Spleen (tissue), 11 donors: ENCODE measurements around the gene PKP2. TPM values are rescaled to one million over a fixed set of nuclear protein-coding genes. Genes with fewer than 3 reads are reported as not detected.

Experiments
- DNase-seq: peaks from one replicate; pipeline ENCODE4 v3.0.0-alpha.2; 2020
- H3K27ac ChIP-seq, 8 donors: fragments of 200-600 bp; sonication (generic) in 7 of 8; 1 replicate in 4 of 8; 2 replicates in 4 of 8; pipeline versions ENCODE4 v1.5.0 to v1.8.0; 2016 to 2021; ENCODE audit warnings: inconsistent platforms in 4 of 8, mild to moderate bottlenecking in 4 of 8, moderate library complexity in 1 of 8
- H3K27me3 ChIP-seq, 7 donors: fragments of 200-600 bp; sonication (generic) in 6 of 7; replicated peaks in 1 of 7; 1 replicate in 4 of 7; 2 replicates in 3 of 7; pipeline versions ENCODE4 v1.5.0 to v1.8.0; 2016 to 2021; ENCODE audit warnings: inconsistent platforms in 3 of 7, mild to moderate bottlenecking in 1 of 7
- H3K36me3 ChIP-seq, 6 donors: fragments of 200-600 bp; sonication (generic) in 5 of 6; 1 replicate in 4 of 6; 2 replicates in 2 of 6; pipeline versions ENCODE4 v1.5.0 to v1.8.0; 2016 to 2021; ENCODE audit warnings: inconsistent platforms in 2 of 6
- H3K4me1 ChIP-seq, 6 donors: fragments of 200-600 bp; sonication (generic) in 5 of 6; 1 replicate in 3 of 6; 2 replicates in 3 of 6; pipeline versions ENCODE4 v1.5.0 to v1.8.0; 2016 to 2021; ENCODE audit warnings: inconsistent platforms in 3 of 6
- H3K4me3 ChIP-seq, 8 donors: fragments of 200-600 bp; sonication (generic) in 7 of 8; 1 replicate in 4 of 8; 2 replicates in 4 of 8; pipeline versions ENCODE4 v1.5.0 to v1.8.0; 2016 to 2021; ENCODE audit warnings: inconsistent platforms in 4 of 8, mild to moderate bottlenecking in 4 of 8, moderate library complexity in 2 of 8
- H3K9me3 ChIP-seq, 8 donors: fragments of 200-600 bp; sonication (generic) in 7 of 8; 1 replicate in 4 of 8; 2 replicates in 4 of 8; pipeline versions ENCODE4 v1.5.0 to v1.8.0; 2016 to 2021; ENCODE audit warnings: inconsistent platforms in 4 of 8
- CTCF ChIP-seq, 11 experiments: fragments of 200-600 bp in 7 of 11; fragments of 450-650 bp in 4 of 11; sonication (generic) in 4 of 11; IDR thresholded peaks in 8 of 11; conservative IDR thresholded peaks in 3 of 11; 1 replicate in 7 of 11; 2 replicates in 4 of 11; pipeline versions ENCODE4 v1.4.0 to v1.8.0; 2016 to 2021; ENCODE audit warnings: antibody characterized with exemption in 11 of 11, inconsistent platforms in 4 of 11, mild to moderate bottlenecking in 1 of 11
- POLR2A ChIP-seq, 3 donors: fragments of 450-650 bp; IDR thresholded peaks; one replicate each; pipeline ENCODE4 v1.5.1; 2017; ENCODE audit warnings: antibody characterized with exemption in 3 of 3, mild to moderate bottlenecking in 1 of 3
- POLR2AphosphoS5 ChIP-seq, 3 donors: sonication (generic); formaldehyde crosslinking; IDR thresholded peaks; one replicate each; pipeline ENCODE4 v1.5.1; 2017; ENCODE audit warnings: antibody characterized with exemption in 3 of 3
- WGBS, 5 donors: extraction: QIAGEN DNeasy Blood & Tissue Kit in 3 of 5; methylation state at CpG; one replicate each; pipeline versions ENCODE4 v1.1.5 to v1.1.7; 2013 to 2018; 5-methylcytosine and 5-hydroxymethylcytosine counted together
- intact Hi-C: fragments of 100-400 bp; cut with DNase I; formaldehyde crosslinking; loops from one replicate; pipeline ENCODE4 v1.15.0; 2023; ENCODE audit warnings: low total_unique reads
- polyA plus RNA-seq, 3 donors: library from polyadenylated mRNA; stranded (reverse); fragments of 200-250 nt; gene quantifications; one replicate each; pipeline ENCODE4 v1.2.1, GENCODE V29; 2013
- total RNA-seq, 7 donors: library from RNA; depleted of rRNA in 3 of 7; stranded (reverse); fragments of >200 nt in 3 of 7; fragmentation: NEBNext Ultra II Directional in 4 of 7; extraction: Animal tissue kit (Norgen Biotek cat#: 25700) in 4 of 7; gene quantifications; one replicate each; pipeline versions ENCODE4 v1.1.0 to v1.2.1, GENCODE V29; 2016 to 2021
- donor health status: healthy with polysubstance abuse.
- donor health status: DM: no; HTN: no; CAD: no; lungs with moderate emphysema.
- donor health status: DM: no; HTN: no; CAD: no.
- donor health status: Bipolar disorder and iron deficiency.
- donor health status: healthy.
- donor health status: DM: no; HTN: no; CAD: no.
- donor health status: DM: yes; HTN: yes; CAD: no.

PKP2 gene
- total and polyA plus RNA-seq, 10 donors = 1.5 to 10.8 (median 3.3) TPM

- intact Hi-C loops = no loop called here
- TF ChIP-seq POLR2AphosphoS5 (IDR thresholded peaks at IDR 0.05) (no peak), POLR2A (IDR thresholded peaks at IDR 0.05) (no peak), CTCF (IDR thresholded peaks at IDR 0.05 in 8 of 11, conservative IDR thresholded peaks at IDR 0.05 in 3 of 11) (no peak)
- H3K4me1 ChIP-seq = no peaks in the 10 kb centered on the region
Observed at GRCh38 chr12:32811686-32812392, 84.7 kb downstream of the PKP2 start.

GRCh38 chr12:32809846-32810245 lies 86.7 kb downstream of the PKP2 start:
- H3K27ac ChIP-seq = no peak overlapping the region
- H3K36me3 ChIP-seq = no peaks in the 10 kb centered on the region
- DNase-seq = no peak
- H3K4me3 ChIP-seq = no peak overlapping the region
- intact Hi-C loops = no loop called here
- H3K9me3 ChIP-seq = peaks cover 0 to 12% (median 9%) of the 10 kb centered on the region in 8 donors
- H3K4me1 ChIP-seq = no peaks in the 10 kb centered on the region
- H3K27me3 ChIP-seq = no peaks in the 10 kb centered on the region
- WGBS, 5 donors = 91 to 100% (median 96%) methylated on average over 1 of the region's 1 CpG
- TF ChIP-seq CTCF (IDR thresholded peaks at IDR 0.05 in 8 of 11, conservative IDR thresholded peaks at IDR 0.05 in 3 of 11) = no peak
- no peak for TF ChIP-seq POLR2AphosphoS5 (IDR thresholded peaks at IDR 0.05)
- no peak for TF ChIP-seq POLR2A (IDR thresholded peaks at IDR 0.05)

More at GRCh38 chr12:32811686-32812392, 84.7 kb downstream of the PKP2 start:
- H3K36me3 ChIP-seq = no peaks in the 10 kb centered on the region
- no peak for DNase-seq
- H3K9me3 ChIP-seq = peaks cover 0 to 10% (median 4%) of the 10 kb centered on the region in 8 donors
- WGBS, 5 donors = 88 to 94% (median 91%) methylated on average over 7 of the region's 7 CpGs
- no peaks in the 10 kb centered on the region for H3K27me3 ChIP-seq
- no peak overlapping the region for H3K27ac ChIP-seq
- H3K4me3 ChIP-seq = no peak overlapping the region

GRCh38 chr12:32809196-32809595 lies 87.4 kb downstream of the PKP2 start:
- Histone ChIP-seq H3K27ac (no peak overlapping the region), H3K36me3 (no peaks in the 10 kb centered on the region), H3K27me3 (no peaks in the 10 kb centered on the region), H3K9me3 (peaks cover 0 to 12% (median 9%) of the 10 kb centered on the region in 8 donors), H3K4me1 (no peaks in the 10 kb centered on the region), H3K4me3 (no peak overlapping the region)
- TF ChIP-seq POLR2A (IDR thresholded peaks at IDR 0.05) = no peak
- no peak for TF ChIP-seq POLR2AphosphoS5 (IDR thresholded peaks at IDR 0.05)
- no peak for TF ChIP-seq CTCF (IDR thresholded peaks at IDR 0.05 in 8 of 11, conservative IDR thresholded peaks at IDR 0.05 in 3 of 11)
- WGBS, 5 donors = 0 to 55% (median 0%) methylated on average over 1 of the region's 1 CpG; no CpG with 5 or more reads in 2 of the 5 donors
- DNase-seq = no peak
- intact Hi-C loops = no loop called here

- 70 to 85% (median 81%) methylated on average over 3 of the region's 3 CpGs for WGBS, 5 donors
- H3K27ac ChIP-seq = no peak overlapping the region
- H3K9me3 ChIP-seq = peaks cover 0 to 12% (median 9%) of the 10 kb centered on the region in 8 donors
- H3K36me3 ChIP-seq = no peaks in the 10 kb centered on the region
- no peak for DNase-seq
- TF ChIP-seq POLR2AphosphoS5 (IDR thresholded peaks at IDR 0.05) (no peak), POLR2A (IDR thresholded peaks at IDR 0.05) (no peak), CTCF (IDR thresholded peaks at IDR 0.05 in 8 of 11, conservative IDR thresholded peaks at IDR 0.05 in 3 of 11) (no peak)
- no peak overlapping the region for H3K4me3 ChIP-seq
- H3K27me3 ChIP-seq = no peaks in the 10 kb centered on the region
- H3K4me1 ChIP-seq = no peaks in the 10 kb centered on the region
- intact Hi-C loops = no loop called here
Observed at GRCh38 chr12:32804301-32804700, 92.3 kb downstream of the PKP2 start.
